ENCODE results near the gene NPW. TPM values are rescaled to one million over a fixed set of nuclear protein-coding genes. Genes with fewer than 3 reads are reported as not detected.

The NPW gene
- total and polyA plus RNA-seq, 9 of the 15 experiments (the other 6 are each of a cell fraction or from before 2014, with no cell fraction given): 0.14 to 4.0 (median 2.6) TPM; not detected in 4

DNA sequence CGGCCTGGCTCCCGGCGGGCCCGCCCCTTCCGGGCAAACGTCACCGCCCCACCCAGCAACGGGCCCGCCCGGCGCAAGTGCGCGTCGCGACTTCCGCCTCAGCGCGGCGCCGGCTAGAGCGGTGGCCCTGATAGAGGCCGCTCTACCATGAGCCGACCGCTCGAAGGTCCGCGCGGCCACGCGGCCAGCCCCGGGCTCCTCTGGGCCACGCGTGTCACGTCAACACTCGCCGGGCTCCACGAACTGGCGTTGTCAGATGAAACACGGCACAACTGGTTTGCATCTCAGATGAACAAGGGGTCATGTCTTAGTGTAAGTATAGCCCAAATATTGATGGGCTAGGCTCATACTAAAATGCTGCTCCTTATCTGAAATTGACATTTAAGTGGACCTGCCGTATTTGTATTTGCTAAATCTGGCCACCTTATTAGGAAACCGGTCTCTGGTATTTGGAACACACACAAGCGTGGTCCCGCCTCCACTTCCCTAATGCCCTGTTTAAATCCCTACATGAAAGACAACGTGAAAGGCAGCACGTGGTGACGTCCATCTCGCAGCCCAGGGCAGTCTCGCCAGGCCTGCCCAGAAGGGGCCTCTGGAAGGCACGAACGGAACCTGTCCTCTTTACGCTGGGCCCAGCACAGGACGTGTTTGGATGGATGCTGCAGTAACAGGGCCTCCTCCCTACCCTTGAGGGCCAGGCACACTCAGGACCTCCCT lies 9.6 kb upstream of the NPW start, which contains the start of gene ZNF598 (continued):
- TF ChIP-seq CBX8 (IDR thresholded peaks at IDR 0.05; ENCODE audit: borderline replicate concordance, extremely low read depth, low read depth, low read length, poor library complexity, severe bottlenecking): no peak
- no peak for TF ChIP-seq SAFB2 (IDR thresholded peaks at IDR 0.05; ENCODE audit: borderline replicate concordance, low read depth, low read length, severe bottlenecking)
- TF ChIP-seq ZKSCAN1 (IDR thresholded peaks at IDR 0.05; ENCODE audit: low read depth, low read length): 0 out of 2 replicates have a peak, but pooled peaks have one; percentile 18
- peak; percentile 86 for TF ChIP-seq U2AF1 (optimal IDR thresholded peaks at IDR 0.05; ENCODE audit: low read depth, low read length)
- 0 out of 2 replicates have a peak, but pooled peaks have one; percentile 45 for TF ChIP-seq CBFB (CRISPR knock-in tag; IDR thresholded peaks at IDR 0.05)
- no peak for TF ChIP-seq U2AF2 (optimal IDR thresholded peaks at IDR 0.05; ENCODE audit: low read depth, low read length)
- TF ChIP-seq ZNF764 (CRISPR knock-in tag; IDR thresholded peaks at IDR 0.05; ENCODE audit: low read depth): no peak
- TF ChIP-seq MTA3 (IDR thresholded peaks at IDR 0.05; ENCODE audit: borderline replicate concordance): peak; percentile 90
- TF ChIP-seq ZNF146 (CRISPR knock-in tag; IDR thresholded peaks at IDR 0.05; ENCODE audit: unreplicated experiment): no peak
- TF ChIP-seq SNRNP70 (optimal IDR thresholded peaks at IDR 0.05; ENCODE audit: low read depth, low read length): no peak
- TF ChIP-seq, protein P1, sequence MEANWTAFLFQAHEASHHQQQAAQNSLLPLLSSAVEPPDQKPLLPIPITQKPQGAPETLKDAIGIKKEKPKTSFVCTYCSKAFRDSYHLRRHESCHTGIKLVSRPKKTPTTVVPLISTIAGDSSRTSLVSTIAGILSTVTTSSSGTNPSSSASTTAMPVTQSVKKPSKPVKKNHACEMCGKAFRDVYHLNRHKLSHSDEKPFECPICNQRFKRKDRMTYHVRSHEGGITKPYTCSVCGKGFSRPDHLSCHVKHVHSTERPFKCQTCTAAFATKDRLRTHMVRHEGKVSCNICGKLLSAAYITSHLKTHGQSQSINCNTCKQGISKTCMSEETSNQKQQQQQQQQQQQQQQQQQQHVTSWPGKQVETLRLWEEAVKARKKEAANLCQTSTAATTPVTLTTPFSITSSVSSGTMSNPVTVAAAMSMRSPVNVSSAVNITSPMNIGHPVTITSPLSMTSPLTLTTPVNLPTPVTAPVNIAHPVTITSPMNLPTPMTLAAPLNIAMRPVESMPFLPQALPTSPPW (CRISPR knock-in tag; IDR thresholded peaks at IDR 0.05): peak; percentile 62; the same call in 1 of the 2 replicates
- TF ChIP-seq, protein P2, sequence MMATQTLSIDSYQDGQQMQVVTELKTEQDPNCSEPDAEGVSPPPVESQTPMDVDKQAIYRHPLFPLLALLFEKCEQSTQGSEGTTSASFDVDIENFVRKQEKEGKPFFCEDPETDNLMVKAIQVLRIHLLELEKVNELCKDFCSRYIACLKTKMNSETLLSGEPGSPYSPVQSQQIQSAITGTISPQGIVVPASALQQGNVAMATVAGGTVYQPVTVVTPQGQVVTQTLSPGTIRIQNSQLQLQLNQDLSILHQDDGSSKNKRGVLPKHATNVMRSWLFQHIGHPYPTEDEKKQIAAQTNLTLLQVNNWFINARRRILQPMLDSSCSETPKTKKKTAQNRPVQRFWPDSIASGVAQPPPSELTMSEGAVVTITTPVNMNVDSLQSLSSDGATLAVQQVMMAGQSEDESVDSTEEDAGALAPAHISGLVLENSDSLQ (IDR thresholded peaks at IDR 0.05): peak; percentile 26; the same call in 1 of the 2 replicates
- TF ChIP-seq FOXJ3 (CRISPR knock-in tag; IDR thresholded peaks at IDR 0.05): no peak
- TF ChIP-seq MEIS2 (IDR thresholded peaks at IDR 0.05; ENCODE audit: partially characterized antibody): no peak
- TF ChIP-seq, protein P3, sequence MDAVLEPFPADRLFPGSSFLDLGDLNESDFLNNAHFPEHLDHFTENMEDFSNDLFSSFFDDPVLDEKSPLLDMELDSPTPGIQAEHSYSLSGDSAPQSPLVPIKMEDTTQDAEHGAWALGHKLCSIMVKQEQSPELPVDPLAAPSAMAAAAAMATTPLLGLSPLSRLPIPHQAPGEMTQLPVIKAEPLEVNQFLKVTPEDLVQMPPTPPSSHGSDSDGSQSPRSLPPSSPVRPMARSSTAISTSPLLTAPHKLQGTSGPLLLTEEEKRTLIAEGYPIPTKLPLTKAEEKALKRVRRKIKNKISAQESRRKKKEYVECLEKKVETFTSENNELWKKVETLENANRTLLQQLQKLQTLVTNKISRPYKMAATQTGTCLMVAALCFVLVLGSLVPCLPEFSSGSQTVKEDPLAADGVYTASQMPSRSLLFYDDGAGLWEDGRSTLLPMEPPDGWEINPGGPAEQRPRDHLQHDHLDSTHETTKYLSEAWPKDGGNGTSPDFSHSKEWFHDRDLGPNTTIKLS (IDR thresholded peaks at IDR 0.05; ENCODE audit: borderline replicate concordance, low read depth): peak; percentile 97
- TF ChIP-seq MTA1 (IDR thresholded peaks at IDR 0.05; ENCODE audit: borderline replicate concordance): no peak
- TF ChIP-seq, protein P4, sequence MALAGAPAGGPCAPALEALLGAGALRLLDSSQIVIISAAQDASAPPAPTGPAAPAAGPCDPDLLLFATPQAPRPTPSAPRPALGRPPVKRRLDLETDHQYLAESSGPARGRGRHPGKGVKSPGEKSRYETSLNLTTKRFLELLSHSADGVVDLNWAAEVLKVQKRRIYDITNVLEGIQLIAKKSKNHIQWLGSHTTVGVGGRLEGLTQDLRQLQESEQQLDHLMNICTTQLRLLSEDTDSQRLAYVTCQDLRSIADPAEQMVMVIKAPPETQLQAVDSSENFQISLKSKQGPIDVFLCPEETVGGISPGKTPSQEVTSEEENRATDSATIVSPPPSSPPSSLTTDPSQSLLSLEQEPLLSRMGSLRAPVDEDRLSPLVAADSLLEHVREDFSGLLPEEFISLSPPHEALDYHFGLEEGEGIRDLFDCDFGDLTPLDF (CRISPR knock-in tag; IDR thresholded peaks at IDR 0.05): no peak
- TF ChIP-seq, protein P5, sequence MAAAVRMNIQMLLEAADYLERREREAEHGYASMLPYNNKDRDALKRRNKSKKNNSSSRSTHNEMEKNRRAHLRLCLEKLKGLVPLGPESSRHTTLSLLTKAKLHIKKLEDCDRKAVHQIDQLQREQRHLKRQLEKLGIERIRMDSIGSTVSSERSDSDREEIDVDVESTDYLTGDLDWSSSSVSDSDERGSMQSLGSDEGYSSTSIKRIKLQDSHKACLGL (CRISPR knock-in tag; IDR thresholded peaks at IDR 0.05; ENCODE audit: borderline replicate concordance, poor library complexity, severe bottlenecking): peak; percentile 79
- TF ChIP-seq ETV5 (CRISPR knock-in tag; IDR thresholded peaks at IDR 0.05; ENCODE audit: low read depth): peak; percentile 76
- no peak for TF ChIP-seq MED1 (CRISPR knock-in tag; IDR thresholded peaks at IDR 0.05; ENCODE audit: borderline replicate concordance)
- TF ChIP-seq RCOR1 (IDR thresholded peaks at IDR 0.05; ENCODE audit: borderline replicate concordance in 1 of 2, low read depth in 2 of 2, low read length in 2 of 2): 0 out of 4 replicates have a peak, but pooled peaks of 1 of the 2 experiments have one; percentile 4

Data from K562 (cell line).